NCI-H2107 treated with DMSO at 0.1 percent for 48 hours (cell line): ENCODE measurements around the gene ACKR3.

ENCODE experiments used
- DNase-seq: peaks from one replicate; lab custom pipeline; 2025; ENCODE audit not compliant: unreplicated experiment; lab: John Stamatoyannopoulos, UW

Gene ACKR3

DNA sequence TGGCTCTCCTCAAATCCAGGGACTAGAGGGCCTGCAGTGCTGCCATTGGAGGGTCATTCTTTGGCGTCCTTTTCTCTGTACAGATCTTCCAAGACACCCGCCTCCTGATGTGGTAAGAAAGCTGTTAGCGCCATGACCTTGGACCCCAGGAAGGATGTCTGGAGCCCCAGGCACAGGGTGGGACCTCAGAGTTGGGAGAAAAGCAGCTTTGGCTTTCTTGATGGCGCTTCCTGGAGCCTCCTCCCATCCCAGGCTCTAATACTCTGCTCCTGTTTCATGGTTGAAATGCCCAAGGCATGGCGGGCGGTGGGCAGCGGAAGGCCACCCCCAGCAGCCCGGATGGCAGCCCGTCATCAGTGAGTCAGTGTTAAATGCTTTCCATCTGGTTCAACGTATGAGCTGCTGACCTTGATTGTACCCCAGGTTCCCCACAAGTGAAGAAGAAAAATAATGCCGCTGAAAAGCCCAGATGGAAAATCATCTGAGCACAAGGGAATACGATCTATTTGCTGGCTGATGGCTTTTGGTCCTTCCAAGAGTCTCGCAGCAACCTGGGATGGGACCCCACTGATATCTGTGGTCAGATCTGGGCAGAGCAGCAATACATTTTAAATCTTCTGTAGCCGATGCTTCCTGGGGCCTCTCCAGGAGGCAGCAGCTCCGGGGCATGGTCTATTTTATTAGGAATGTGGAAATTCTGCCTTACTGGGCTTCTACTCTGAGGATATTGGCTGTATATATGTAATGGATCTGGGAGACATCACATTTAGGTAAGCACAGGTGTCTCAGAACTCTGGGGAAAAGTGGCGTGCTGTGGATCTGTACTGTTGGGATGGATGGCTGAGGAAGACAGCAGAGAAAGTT lies 15.1 kb downstream of the ACKR3 start:
- no peak for DNase-seq

DNA sequence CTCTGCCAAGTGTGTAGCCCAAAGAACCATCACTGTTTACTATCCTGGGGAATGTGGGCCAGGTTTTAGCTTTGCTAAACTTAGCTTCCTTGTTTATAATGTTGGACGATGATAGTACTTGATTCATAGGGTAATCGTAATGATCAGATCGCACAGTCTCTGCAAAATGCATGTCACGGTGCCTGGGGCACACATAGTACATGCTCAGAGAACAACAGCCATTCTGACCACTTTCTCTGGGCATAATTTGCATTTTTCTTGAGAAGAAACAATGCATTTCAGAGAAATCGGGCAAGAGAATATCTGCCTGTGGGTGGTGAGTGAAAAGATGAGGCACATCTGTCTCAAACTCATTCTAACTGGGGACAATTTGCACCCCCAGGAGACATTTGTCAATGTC lies 16.3 kb downstream of the ACKR3 start:
- DNase-seq: no peak

DNA sequence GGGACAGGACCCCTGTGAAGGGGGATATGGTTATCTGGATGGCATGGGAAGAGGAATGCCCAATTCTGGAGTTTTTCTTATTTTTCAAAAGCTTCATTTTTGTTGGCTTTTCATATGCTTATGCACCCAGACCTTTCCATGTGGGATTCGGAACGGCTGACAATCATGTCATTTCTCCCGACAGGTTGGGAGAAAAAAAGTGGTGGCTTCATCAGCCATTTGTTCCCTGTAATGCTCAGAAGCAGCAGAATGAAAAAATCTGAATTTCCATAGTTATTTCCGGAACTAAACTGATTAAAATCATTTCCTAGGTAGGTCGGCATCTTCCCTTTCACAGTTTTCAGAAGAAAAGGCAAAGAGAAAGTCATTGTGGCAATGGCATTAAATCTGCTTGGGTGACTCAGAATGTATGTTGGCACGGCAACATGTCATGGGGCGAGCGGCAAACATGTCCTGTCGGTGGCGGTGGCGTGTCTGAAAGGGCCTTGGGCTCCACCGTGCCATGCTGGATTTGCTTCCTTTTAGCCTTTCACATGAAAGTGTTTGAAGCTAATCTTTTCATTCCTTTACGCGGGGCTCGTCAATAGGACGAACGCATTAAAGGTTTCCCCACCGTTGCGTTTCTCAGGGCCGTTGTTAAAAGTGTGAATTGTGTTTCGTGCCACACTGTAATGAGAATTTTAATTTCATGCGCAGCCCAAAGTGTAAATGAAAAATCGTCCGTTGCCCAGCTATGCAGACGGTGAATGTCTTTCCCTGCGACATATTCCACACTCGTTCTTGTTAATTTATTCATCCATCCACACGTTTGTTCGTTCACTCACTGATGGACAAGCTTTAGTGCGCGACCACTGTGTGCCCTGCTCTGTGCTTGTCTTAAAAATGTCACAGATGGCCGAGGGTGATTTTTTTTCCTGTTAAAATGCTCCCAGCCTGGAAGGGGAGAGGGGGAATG lies 18.5 kb downstream of the ACKR3 start:
- no peak for DNase-seq

DNA sequence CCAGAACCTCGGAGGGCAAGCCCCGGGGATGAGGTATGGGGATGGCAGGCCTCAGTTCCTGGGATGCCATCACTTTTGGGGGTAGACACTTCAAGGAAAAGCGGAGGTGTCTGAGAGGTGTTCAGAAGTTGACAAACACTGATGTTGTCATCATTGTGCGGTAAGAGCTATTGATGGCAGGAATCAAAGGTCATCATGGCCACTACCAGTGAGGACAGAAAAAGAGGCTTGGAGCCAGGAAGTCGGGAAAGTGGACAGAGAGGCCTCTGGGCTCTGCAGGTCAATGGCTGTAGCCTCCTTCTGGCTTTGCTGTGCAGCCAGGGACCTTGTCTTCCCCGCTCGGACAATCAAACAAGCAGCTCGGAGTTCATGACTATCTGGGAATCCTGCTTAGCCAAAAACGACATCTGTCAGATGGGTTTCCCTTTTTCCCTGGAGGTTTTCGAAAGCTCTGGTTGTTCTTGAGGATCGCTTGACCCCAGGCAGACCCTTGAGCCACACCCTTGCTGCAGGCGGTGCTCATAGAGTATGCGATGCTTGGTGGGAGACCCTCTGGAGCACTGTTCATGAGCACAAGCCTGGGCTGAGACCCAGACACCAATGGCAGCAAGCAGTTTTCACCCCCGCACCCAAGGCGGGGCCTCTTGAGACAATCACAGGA lies 19.4 kb downstream of the ACKR3 start:
- no peak for DNase-seq

DNA sequence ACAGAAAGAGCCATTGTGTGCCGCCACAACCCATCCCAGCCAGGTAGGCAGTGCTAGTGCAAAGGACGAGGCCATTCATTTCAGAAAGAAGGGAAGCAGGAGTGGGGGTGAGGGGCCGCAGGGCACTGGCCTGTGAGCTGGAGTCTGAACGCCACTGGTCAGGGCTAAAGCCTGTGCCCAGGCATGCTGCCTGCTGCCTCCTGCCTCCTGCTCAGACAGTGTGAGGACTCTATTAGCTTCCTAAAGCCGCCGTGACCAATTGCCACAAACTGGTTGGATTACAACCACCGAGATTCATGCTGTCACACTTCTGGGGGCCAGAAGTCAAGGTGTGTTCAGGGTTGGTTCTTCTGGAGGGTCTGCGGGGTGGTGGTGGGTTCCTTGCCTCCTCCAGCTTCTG lies 21.2 kb downstream of the ACKR3 start:
- DNase-seq: no peak

DNA sequence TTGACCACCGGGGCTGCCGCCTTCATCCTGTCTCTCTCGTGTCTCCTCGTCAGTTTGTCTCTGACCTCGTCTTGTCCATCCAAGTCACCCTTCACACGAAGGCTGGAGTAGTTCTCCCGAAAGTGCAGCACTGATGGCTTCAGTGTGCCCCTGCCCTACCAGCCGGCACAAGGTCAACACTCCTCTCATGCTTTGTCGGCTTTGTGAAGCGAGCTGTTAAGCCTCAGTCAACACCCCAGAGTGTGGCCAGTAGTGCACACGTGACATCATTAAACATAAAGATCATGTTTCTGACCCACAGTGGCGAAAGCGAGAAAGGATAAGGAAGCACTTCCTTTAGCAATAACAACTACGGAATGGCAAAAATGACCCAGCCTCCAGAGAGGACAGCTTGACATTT lies 23.2 kb downstream of the ACKR3 start:
- no peak for DNase-seq

DNA sequence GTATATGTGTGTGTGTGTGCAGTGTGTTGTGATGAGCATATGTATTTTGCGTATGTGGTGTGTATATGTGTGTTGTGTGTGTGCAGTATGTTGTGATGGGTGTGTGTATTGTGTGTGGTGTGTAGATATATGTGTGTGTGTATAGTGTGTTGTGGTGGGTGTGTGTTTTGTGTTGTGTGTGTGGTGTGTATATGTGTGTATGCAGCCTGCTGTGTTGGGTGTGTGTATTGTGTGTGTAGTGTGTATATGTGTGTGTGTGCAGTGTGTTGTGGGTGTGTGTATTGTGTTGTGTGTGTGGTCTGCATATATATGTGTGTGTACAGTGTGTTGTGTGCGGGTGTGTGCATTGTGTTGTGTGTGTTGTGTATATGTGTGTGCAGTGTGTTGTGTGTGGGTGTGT lies 23.9 kb downstream of the ACKR3 start:
- DNase-seq: no peak

DNA sequence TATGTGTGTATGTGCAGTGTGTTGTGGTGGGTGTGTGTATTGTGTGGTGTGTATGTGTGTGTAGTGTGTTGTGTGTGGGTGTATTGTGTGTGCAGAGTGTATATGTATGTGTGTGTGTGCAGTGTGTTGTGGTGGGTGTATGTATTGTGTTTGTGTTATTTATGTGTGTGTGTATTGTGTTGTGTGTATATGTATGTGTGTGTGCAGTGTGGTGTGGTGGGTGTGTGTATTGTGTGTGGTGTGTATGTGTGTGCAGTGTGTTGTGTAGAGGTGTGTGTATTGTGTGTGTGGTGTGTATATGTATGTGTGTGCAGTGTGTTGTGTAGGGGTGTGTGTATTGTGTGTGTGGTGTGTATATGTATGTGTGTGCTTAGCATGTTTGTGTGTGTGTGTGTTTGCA lies 24.3 kb downstream of the ACKR3 start:
- no peak for DNase-seq

DNA sequence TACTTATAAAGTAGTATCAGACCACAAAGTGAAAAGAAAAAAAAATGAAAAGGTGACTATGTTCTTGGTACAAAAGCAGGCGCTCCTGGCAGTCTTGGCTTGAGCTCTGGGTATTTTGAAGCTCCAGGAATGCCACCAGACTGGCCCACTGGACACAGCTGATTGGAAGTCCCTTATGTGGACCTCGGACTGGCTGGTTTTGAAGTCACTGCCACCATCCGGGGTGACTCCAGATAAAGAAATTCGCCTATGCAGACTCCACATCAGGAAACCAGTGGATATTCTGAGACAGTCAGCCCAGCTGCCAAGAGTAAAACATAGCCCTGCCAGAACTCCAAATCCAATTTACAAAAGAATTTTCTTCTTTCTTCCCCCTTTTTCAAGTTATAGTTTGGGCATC lies 28.0 kb downstream of the ACKR3 start:
- no peak for DNase-seq

DNA sequence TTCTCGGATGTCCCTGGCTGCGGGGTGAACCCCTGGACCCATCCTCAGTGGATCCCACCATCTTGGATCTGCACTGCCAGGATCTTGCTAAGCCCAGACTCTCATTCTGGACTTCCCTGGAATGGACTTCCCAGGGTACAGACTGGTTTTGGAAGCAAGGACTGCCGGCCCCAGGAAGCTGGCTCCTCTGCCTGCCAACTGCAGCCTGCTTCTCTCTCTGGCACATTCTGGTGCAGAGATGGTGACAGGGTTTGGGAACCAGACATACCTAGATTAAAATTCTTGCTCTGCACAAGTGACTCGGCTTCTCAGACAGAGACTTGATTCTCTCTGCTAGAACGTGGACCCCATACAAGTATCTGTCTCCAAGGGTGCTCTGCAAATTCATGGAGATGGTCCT lies 29.4 kb downstream of the ACKR3 start:
- DNase-seq: no peak

DNA sequence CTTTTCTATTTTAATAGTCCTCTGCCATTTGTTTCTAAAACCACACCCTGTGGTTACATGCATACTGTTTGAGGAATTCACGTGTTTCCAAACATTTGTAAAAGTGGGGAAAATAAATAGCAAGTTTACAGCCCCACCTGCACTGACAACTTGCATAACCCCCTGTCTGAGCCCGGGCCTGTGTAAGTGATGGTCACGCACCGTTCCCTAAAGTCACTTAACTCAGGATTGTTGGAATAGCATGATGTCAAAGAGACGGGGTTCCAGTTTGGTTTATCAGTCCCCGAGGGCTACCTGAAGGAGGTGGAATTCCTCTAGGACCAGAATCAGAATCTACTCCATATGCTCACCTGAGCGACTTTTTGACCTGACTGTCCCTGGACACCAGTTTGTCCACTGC lies 30.5 kb downstream of the ACKR3 start:
- no peak for DNase-seq

DNA sequence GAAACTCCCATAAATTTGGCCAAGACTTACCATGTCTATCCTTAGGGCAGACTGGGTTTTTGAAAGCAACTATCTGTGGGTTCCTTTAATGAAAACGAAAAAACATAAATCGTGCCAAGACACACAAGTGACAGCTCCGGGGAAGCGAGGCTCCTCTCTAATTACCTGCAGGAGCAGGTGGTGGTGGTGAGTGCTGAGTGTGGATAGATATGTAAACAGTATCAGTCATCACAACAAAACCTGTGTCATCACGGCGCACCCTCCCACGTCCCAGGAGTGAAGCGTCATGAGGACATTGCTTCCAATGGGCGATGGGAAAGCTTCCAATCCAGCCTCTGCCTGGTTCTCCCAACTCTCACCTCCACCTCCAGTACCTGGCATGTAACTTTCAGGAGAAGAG lies 31.3 kb downstream of the ACKR3 start:
- DNase-seq: peak; percentile 24

DNA sequence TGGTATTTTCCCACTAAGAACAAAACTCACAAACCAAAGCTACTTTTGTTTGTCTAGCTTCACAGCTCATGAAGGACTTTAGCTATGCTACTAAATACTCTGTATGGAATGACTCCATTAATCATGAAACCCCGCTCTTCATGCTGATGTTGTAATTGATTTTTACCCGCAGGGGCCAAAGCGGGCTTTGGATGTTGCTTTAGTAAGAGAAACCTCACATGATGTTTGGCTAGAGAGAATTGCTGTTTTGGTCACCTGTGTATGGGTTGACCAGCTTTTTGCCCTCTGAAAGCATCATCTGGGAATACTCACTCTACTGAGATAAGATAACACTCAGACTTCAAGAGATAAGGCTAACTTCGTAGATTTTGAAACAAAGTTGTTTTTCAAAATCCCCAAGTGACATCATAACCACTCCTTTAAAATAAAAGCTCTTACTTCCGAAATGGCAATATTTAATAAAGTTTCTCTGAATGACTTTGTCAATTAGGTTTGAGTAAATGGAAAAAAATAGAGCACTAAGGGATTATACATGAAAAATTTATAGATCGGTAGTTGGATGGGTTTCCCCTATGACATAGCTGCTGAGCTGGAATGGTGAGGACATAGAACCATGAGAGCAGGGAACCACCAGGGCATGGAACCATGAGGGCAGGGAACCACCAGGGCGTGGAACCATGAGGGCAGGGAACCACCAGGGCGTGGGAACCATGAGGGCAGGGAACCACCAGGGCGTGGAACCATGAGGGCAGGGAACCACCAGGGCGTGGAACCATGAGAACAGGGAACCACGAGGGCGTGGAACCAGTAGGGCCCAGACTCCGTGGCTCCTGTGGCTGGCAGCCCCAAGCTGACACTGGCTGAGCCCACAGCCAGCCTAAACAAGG lies 31.9 kb downstream of the ACKR3 start:
- no peak for DNase-seq

DNA sequence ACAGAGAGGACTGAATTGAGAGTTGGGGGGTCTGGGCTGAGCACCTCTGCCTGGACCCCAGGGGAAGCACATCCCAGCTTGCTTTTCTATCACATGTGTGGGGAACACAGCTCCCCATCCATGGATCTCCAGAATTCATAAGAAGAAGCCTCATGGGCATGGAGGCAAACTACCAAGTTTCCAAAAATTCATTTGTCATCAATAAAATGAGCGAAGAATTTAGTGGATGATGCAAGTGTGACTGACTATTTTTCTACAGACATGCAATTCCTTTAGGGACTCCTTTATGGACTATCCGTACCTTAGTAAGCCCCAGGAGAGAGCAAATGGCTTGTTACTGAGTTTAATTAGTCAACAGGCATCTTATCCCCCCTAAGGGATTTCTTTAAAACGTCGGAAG lies 33.1 kb downstream of the ACKR3 start:
- no peak for DNase-seq

DNA sequence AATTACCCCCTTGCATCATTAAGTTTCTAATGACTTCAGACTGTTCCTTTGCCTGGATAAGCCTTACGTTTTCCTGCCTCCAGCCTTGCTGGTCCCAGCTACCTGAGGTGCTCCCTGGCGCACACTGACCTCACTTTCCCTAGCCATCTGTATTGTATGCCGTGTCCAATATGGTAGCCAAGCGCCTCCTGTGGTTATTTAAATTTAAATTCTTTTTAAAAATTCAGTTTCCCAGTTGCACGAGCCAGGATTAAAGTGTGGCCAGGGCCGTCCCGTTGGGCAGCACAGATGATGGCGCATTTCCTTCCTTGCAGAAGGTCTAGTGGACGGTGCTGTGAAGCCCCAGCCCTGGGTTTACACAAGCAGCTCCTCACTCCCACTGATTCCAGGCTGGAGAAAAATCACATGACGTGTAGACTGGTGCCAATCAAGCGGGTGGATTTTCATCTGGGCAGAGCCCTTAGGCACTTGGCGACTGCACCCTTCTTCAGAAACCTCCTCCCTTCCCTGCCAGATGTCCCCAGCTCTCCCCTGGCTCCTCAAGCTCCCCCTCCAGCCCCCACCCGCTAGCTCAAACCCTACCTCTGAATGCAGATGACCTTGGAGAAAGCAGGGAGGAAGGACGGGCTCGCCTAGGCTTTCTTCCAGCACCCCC lies 33.9 kb downstream of the ACKR3 start:
- no peak for DNase-seq

DNA sequence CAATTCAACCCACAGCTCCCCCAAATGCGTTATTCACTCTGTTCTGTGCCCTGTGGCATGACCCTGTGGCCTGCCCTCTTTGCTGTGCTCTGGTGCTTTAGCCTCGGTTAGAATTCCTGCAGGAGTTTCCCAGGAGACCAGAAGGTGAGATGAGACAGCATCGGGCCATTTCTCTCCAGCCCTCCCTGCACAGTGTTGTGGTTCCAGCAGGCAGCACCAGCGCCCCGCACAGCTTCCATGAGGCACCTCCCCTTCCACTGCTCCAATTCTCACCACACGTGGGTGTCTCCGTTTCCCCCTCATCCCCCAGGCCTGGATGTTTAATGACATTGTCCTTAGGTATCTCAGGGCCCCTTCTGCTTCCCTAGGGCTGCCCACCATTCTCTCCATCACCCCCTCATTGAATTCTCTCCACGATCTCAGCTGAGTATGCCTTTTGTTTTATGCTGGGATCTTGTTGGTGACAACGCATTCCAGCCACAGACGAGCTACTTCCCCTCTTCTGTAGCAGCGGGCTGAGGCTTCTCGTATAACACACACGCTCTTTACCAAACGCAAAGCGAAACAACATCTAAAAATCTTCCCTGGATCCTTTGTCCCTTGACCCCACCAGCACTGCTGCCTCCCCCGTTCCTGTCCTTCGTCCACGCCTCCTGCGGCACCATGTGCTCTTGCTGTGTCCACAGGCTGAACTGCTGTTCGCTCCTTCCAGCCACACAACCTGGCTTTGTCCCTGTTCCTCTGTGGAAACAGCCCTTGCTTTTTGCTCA lies 35.1 kb downstream of the ACKR3 start:
- no peak for DNase-seq

DNA sequence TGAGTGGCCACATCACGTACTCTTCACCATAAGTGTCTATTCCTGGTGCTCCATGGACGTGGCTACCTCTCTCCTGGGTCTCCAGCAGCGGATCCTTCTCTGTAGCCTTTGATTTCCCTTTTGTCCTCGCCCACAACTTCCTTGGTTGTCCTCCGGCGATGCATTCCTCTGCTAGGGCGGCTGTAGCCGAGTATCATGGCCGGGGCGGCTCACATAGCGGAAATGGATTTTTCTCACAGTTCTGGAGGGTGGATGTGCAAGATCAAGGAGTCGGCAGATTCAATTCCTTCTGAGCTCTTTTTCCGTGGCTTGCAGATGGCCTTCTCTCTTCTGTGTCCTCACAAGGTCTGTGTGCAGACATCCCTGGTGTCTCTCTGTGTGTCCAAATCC lies 35.7 kb downstream of the ACKR3 start:
- DNase-seq: no peak

DNA sequence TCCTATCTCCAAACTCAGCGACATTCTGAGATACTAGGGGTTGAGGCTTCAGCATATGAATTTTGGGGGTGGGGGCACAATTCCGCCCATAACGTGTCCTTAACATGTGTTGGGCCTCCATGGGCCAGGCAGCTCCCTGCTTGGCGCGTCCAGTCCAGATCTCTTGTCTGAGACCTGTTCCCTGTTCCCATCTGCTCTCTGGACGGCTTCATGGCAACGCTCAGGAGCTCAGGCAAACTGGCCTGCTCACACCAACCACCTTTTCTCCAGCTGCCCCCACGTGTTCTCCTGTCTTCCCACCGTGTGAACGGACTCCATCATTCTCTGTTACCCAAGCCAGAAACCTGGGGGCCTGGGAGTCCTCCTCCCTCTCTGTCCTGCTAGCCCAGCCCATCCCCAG lies 36.4 kb downstream of the ACKR3 start:
- no peak for DNase-seq

DNA sequence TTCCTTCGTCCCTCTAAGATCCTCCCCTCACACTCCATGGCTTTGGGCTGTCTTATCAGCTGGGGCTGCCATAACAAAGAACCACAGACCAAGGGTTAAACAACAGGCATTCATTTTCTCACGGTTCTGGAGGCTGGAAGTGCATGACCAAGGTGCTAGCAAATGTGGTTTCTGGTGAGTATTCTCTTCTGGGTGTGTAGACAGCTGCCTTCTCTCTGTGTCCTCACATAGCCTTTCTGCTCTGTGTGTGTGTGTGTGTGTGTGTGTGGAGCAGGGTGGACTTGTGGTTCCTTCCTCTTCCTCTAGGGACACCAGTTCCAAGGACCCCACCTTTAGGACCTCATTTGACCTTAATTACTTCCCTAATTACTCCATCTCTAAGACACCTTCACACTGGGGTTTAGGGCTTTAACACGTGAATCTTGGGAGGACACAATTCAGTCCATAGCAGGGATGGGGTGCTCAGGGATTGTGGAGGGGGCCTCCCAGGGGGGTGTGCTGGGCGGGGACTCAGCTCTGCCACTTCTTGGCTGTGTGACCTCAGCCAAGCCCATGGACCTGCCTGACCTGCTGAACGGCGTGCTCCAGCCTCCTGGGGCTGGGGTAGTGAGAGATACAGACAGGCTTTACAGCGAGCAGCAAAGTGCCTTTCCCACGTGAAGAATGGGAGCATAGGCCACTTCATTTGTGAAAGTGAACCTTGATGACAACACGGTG lies 38.0 kb downstream of the ACKR3 start:
- DNase-seq: peak; percentile 5
